Natural killer cell (primary cell): ENCODE measurements around the gene LZTR1. TPM values are rescaled to one million over a fixed set of nuclear protein-coding genes. Genes with fewer than 3 reads are reported as not detected.

Source experiments
- ATAC-seq, 3 donors: fragments of 150-1000 bp in 2 of 3; fragments of 200-7000 bp in 1 of 3; cut with Tn5 transposase; 1 replicate in 1 of 3; 2 replicates in 2 of 3; pipeline ENCODE4 v1.10.0; 2021; ENCODE audit warnings: mild to moderate bottlenecking in 2 of 3, moderate library complexity in 2 of 3
- DNase-seq, 2 donors: peaks; one replicate each; pipeline versions ENCODE4 v3.0.0 to v3.0.0-alpha.2; 2013 to 2021; ENCODE audit warnings: mixed read lengths in 1 of 2
- H3K27ac ChIP-seq: one replicate; pipeline ENCODE4 v1.5.1; 2013; ENCODE audit warnings: mild to moderate bottlenecking, low read length
- H3K27me3 ChIP-seq: one replicate; pipeline ENCODE4 v1.6.1; 2013; ENCODE audit warnings: low read length; ENCODE audit not compliant: control insufficient read depth, insufficient read depth
- H3K36me3 ChIP-seq: one replicate; pipeline ENCODE4 v1.6.1; 2013; ENCODE audit warnings: low read length; ENCODE audit not compliant: control insufficient read depth, insufficient read depth
- H3K4me1 ChIP-seq: one replicate; pipeline ENCODE4 v1.6.1; 2013; ENCODE audit warnings: low read length; ENCODE audit not compliant: control insufficient read depth, insufficient read depth
- H3K4me3 ChIP-seq: one replicate; pipeline ENCODE4 v1.5.1; 2013; ENCODE audit warnings: low read length
- H3K9me3 ChIP-seq: one replicate; pipeline ENCODE4 v1.6.1; 2013; ENCODE audit warnings: low read length; ENCODE audit not compliant: control insufficient read depth, insufficient read depth
- H3K27ac Mint-ChIP-seq, 2 donors: one replicate each; pipeline ENCODE4 v1.8.0; 2022; ENCODE audit warnings: mild to moderate bottlenecking in 2 of 2, mixed read lengths in 2 of 2, moderate library complexity in 1 of 2
- H3K27me3 Mint-ChIP-seq, 2 donors: one replicate each; pipeline ENCODE4 v1.8.0; 2022; ENCODE audit warnings: low read depth in 2 of 2, mixed read lengths in 2 of 2
- H3K36me3 Mint-ChIP-seq: one replicate; pipeline ENCODE4 v1.8.0; 2022; ENCODE audit warnings: mixed read lengths
- H3K4me1 Mint-ChIP-seq, 2 donors: one replicate each; pipeline ENCODE4 v1.8.0; 2022; ENCODE audit warnings: mixed read lengths in 2 of 2
- H3K4me3 Mint-ChIP-seq: one replicate; pipeline ENCODE4 v1.8.0; 2022; ENCODE audit warnings: mild to moderate bottlenecking, moderate library complexity, mixed read lengths
- H3K9me3 Mint-ChIP-seq, 2 donors: one replicate each; pipeline ENCODE4 v1.8.0; 2022; ENCODE audit warnings: mixed read lengths in 2 of 2
- CTCF ChIP-seq: fragments of 200-600 bp; IDR thresholded peaks from one replicate; pipeline ENCODE4 v1.8.0; 2022; ENCODE audit warnings: antibody characterized with exemption
- WGBS: methylation state at CpG from one replicate; pipeline ENCODE4 v1.1.7; 2013; ENCODE audit warnings: missing lambda C conversion rate; ENCODE audit not compliant: insufficient coverage; 5-methylcytosine and 5-hydroxymethylcytosine counted together
- intact Hi-C: fragments of 100-400 bp; cut with micrococcal nuclease; formaldehyde crosslinking; loops from one replicate; pipeline ENCODE4 v1.14.2; 2022
- total RNA-seq, 4 donors: library from RNA; stranded (reverse); fragments of 120-200 nt in 1 of 4; gene quantifications; one replicate each; pipeline versions ENCODE4 v1.2.3 to v1.2.4, GENCODE V29; 2013 to 2022

Gene LZTR1
- total RNA-seq, 3 donors from 2014 or later (not counting 1 experiment from before 2014, with no cell fraction given), result 71.9 to 85.0 (median 82.0) TPM

GRCh38 chr22:20975541-20976290 is 6.4 kb upstream of the LZTR1 start:
- DNase-seq (no peak), ATAC-seq (no peak)
- Histone ChIP-seq H3K27ac (no peak overlapping the region), H3K36me3 (no peaks in the 10 kb centered on the region), H3K27me3 (no peaks in the 10 kb centered on the region), H3K4me1 (peaks cover 22% of the 10 kb centered on the region), H3K9me3 (peaks cover 6% of the 10 kb centered on the region), H3K4me3 (no peak overlapping the region)
- Mint-ChIP-seq H3K4me3 (no peak overlapping the region), H3K4me1 (peaks cover 13 to 20% of the 10 kb centered on the region in 2 donors), H3K27ac (no peak overlapping the region), H3K36me3 (no peaks in the 10 kb centered on the region), H3K9me3 (peaks cover 2 to 3% of the 10 kb centered on the region in 2 donors), H3K27me3 (no peaks in the 10 kb centered on the region)
- TF ChIP-seq CTCF, result no peak
- WGBS, result 87% methylated on average over 14 of the region's 14 CpGs
- intact Hi-C loops, result no loop called here

- no peak for ATAC-seq
- no peaks in the 10 kb centered on the region for H3K36me3 Mint-ChIP-seq
Measured at GRCh38 chr22:20976291-20976877, 5.7 kb upstream of the LZTR1 start.

GRCh38 chr22:20977019-20977418 is 5.1 kb upstream of the LZTR1 start:
- Histone ChIP-seq H3K4me1 (peaks cover 32% of the 10 kb centered on the region), H3K27ac (no peak overlapping the region), H3K9me3 (peaks cover 6% of the 10 kb centered on the region), H3K27me3 (no peaks in the 10 kb centered on the region), H3K36me3 (no peaks in the 10 kb centered on the region), H3K4me3 (no peak overlapping the region)
- Mint-ChIP-seq H3K4me1 (peaks cover 13 to 30% of the 10 kb centered on the region in 2 donors), H3K4me3 (no peak overlapping the region), H3K36me3 (no peaks in the 10 kb centered on the region), H3K27ac (no peak overlapping the region), H3K9me3 (peaks cover 2 to 3% of the 10 kb centered on the region in 2 donors), H3K27me3 (no peaks in the 10 kb centered on the region)
- no peak for ATAC-seq
- 89% methylated on average over 11 of the region's 11 CpGs for WGBS
- intact Hi-C loops, result no loop called here
- no peak for DNase-seq
- no peak for TF ChIP-seq CTCF

More at GRCh38 chr22:20976291-20976877, 5.7 kb upstream of the LZTR1 start:
- WGBS, result 80% methylated on average over 24 of the region's 24 CpGs
- intact Hi-C loops, result no loop called here
- no peaks in the 10 kb centered on the region for H3K27me3 Mint-ChIP-seq
- Histone ChIP-seq H3K9me3 (peaks cover 6% of the 10 kb centered on the region), H3K27ac (no peak overlapping the region), H3K36me3 (no peaks in the 10 kb centered on the region), H3K4me1 (peaks cover 29% of the 10 kb centered on the region), H3K4me3 (no peak overlapping the region), H3K27me3 (no peaks in the 10 kb centered on the region)
- no peak overlapping the region for H3K4me3 Mint-ChIP-seq
- H3K4me1 Mint-ChIP-seq, result peaks cover 13 to 24% of the 10 kb centered on the region in 2 donors
- no peak for TF ChIP-seq CTCF
- no peak for DNase-seq
- peaks cover 2 to 3% of the 10 kb centered on the region in 2 donors for H3K9me3 Mint-ChIP-seq
- no peak overlapping the region for H3K27ac Mint-ChIP-seq
